B cell (primary cell): Measurements from ENCODE around the gene C11orf21. TPM values are rescaled to one million over a fixed set of nuclear protein-coding genes. Genes with fewer than 3 reads are reported as not detected.

Experiments
- ATAC-seq: fragments of 200-7000 bp; cut with Tn5 transposase; one replicate; pipeline ENCODE4 v1.10.0; 2021; ENCODE audit warnings: low read depth, mild to moderate bottlenecking, moderate number of reproducible peaks, moderate library complexity
- CTCF ChIA-PET: fragments of 350-600 bp; sonication (Branson Sonifier 250); formaldehyde crosslinking; loops from one replicate; lab custom pipeline; 2021; ENCODE audit warnings: antibody characterized with exemption, inconsistent platforms; lab: Charles Lee
- POLR2A ChIA-PET: fragments of 350-600 bp; sonication (Branson Sonifier 250); formaldehyde crosslinking; loops from one replicate; lab custom pipeline; 2021; ENCODE audit warnings: antibody characterized with exemption; lab: Charles Lee
- DNase-seq: peaks from one replicate; pipeline ENCODE4 v3.0.0; 2013
- H2AFZ ChIP-seq: 2 replicates; pipeline ENCODE4 v1.6.1; 2012; ENCODE audit warnings: mild to moderate bottlenecking, low read depth, low read length; ENCODE audit not compliant: insufficient read depth, poor library complexity, severe bottlenecking
- H3K27ac ChIP-seq, 2 donors: 1 replicate in 1 of 2; 2 replicates in 1 of 2; pipeline ENCODE4 v1.5.1; 2012 to 2013; ENCODE audit warnings: low read length in 2 of 2, mild to moderate bottlenecking in 2 of 2, moderate library complexity in 1 of 2
- H3K27me3 ChIP-seq, 4 experiments: fragments of 200-600 bp in 1 of 4; sonication (generic) in 1 of 4; replicated peaks in 1 of 4; 1 replicate in 2 of 4; 2 replicates in 2 of 4; pipeline versions ENCODE4 v1.6.1 to v1.7.0; 2013 to 2016; ENCODE audit warnings: low read length in 3 of 4, mild to moderate bottlenecking in 2 of 4, mixed read lengths in 1 of 4, moderate library complexity in 1 of 4; ENCODE audit not compliant: insufficient read depth in 4 of 4, control insufficient read depth in 3 of 4; ENCODE audit errors: control extremely low read depth in 1 of 4
- H3K36me3 ChIP-seq, 2 experiments: replicated peaks in 1 of 2; 1 replicate in 1 of 2; 2 replicates in 1 of 2; pipeline versions ENCODE4 v1.6.1 to v1.7.1; 2013; ENCODE audit warnings: low read length in 1 of 2; ENCODE audit not compliant: insufficient read depth in 2 of 2, control insufficient read depth in 1 of 2; ENCODE audit errors: control extremely low read depth in 1 of 2, extremely low read depth in 1 of 2
- H3K4me1 ChIP-seq, 2 donors: fragments of 200-600 bp in 1 of 2; sonication (generic) in 1 of 2; 1 replicate in 1 of 2; 2 replicates in 1 of 2; pipeline versions ENCODE4 v1.5.1 to v1.6.1; 2013 to 2017; ENCODE audit warnings: low read length in 2 of 2; ENCODE audit not compliant: control insufficient read depth in 2 of 2, insufficient read depth in 2 of 2
- H3K4me2 ChIP-seq: replicated peaks from 2 replicates; pipeline ENCODE3; 2012; ENCODE audit warnings: mild to moderate bottlenecking, low read depth, low read length; ENCODE audit not compliant: poor library complexity, severe bottlenecking
- H3K4me3 ChIP-seq, 5 experiments: fragments of 200-600 bp in 1 of 5; sonication (generic) in 1 of 5; 1 replicate in 3 of 5; 2 replicates in 2 of 5; pipeline versions ENCODE4 v1.5.1 to v1.7.0; 2011 to 2016; ENCODE audit warnings: low read length in 4 of 5, mild to moderate bottlenecking in 4 of 5, low read depth in 2 of 5, control low read depth in 1 of 5, moderate library complexity in 1 of 5; ENCODE audit not compliant: insufficient read depth in 1 of 5; ENCODE audit errors: control extremely low read depth in 1 of 5, extremely low read depth in 1 of 5
- H3K79me2 ChIP-seq: fragments of 200-600 bp; sonication (generic); one replicate; pipeline ENCODE4 v1.6.0; 2016; ENCODE audit warnings: low read length; ENCODE audit not compliant: control insufficient read depth, insufficient read depth
- H3K9ac ChIP-seq: fragments of 200-600 bp; sonication (generic); 2 replicates; pipeline ENCODE4 v1.6.1; 2017; ENCODE audit warnings: mild to moderate bottlenecking, low read length, moderate library complexity
- H3K9me3 ChIP-seq, 3 donors: one replicate each; pipeline versions ENCODE4 v1.6.1 to v1.7.1; 2013; ENCODE audit warnings: low read length in 2 of 3; ENCODE audit not compliant: control insufficient read depth in 2 of 3, insufficient read depth in 1 of 3; ENCODE audit errors: control extremely low read depth in 1 of 3
- H4K20me1 ChIP-seq: 2 replicates; pipeline ENCODE4 v1.6.0; 2012; ENCODE audit warnings: mild to moderate bottlenecking, low read length; ENCODE audit not compliant: insufficient read depth, control insufficient read depth, poor library complexity, severe bottlenecking
- H3K27ac Mint-ChIP-seq: one replicate; pipeline ENCODE4 v1.8.0; 2021; ENCODE audit warnings: mixed read lengths
- H3K27me3 Mint-ChIP-seq: one replicate; pipeline ENCODE4 v1.8.0; 2021; ENCODE audit warnings: mixed read lengths
- H3K4me1 Mint-ChIP-seq: one replicate; pipeline ENCODE4 v1.8.0; 2021; ENCODE audit warnings: mixed read lengths
- H3K4me3 Mint-ChIP-seq: one replicate; pipeline ENCODE4 v1.8.0; 2021; ENCODE audit warnings: mixed read lengths
- H3K9me3 Mint-ChIP-seq: one replicate; pipeline ENCODE4 v1.8.0; 2022; ENCODE audit warnings: mixed read lengths; ENCODE audit not compliant: insufficient read depth
- EZH2 ChIP-seq: IDR thresholded peaks from 2 replicates; pipeline ENCODE4 v1.6.1; 2012; ENCODE audit warnings: borderline replicate concordance, low read depth, mild to moderate bottlenecking, moderate library complexity, low read length; ENCODE audit not compliant: insufficient read depth, poor library complexity, severe bottlenecking
- WGBS: methylation state at CpG from one replicate; pipeline ENCODE4 v1.1.5; 2013; ENCODE audit warnings: missing lambda C conversion rate; ENCODE audit not compliant: insufficient coverage; 5-methylcytosine and 5-hydroxymethylcytosine counted together
- intact Hi-C: fragments of 100-400 bp; cut with micrococcal nuclease; formaldehyde crosslinking; loops from one replicate; pipeline ENCODE4 v1.10.0; 2022
- polyA plus RNA-seq: library from polyadenylated mRNA; depleted of rRNA; stranded (reverse); fragments of >200 nt; gene quantifications from 2 replicates; pipeline ENCODE4 v1.2.3, GENCODE V29; 2012
- total RNA-seq, 2 donors: library from RNA; stranded (reverse); fragments of 120-200 nt in 1 of 2; gene quantifications; 1 replicate in 1 of 2; 2 replicates in 1 of 2; pipeline versions ENCODE4 v1.2.3 to v1.2.4, GENCODE V29; 2013 to 2022
- TF ChIP-seq, protein P1 (sequence below): fragments of 200-600 bp; IDR thresholded peaks from one replicate; pipeline ENCODE4 v1.8.0; 2022; ENCODE audit warnings: antibody characterized with exemption, mild to moderate bottlenecking

C11orf21 gene
- total and polyA plus RNA-seq, 2 donors (not counting 1 experiment from before 2014, with no cell fraction given) = 22.8 to 38.9 TPM

GRCh38 chr11:2321311-2321683 lies 19.6 kb upstream of the C11orf21 start:
- Mint-ChIP-seq H3K27me3 (peaks cover 12% of the 10 kb centered on the region), H3K9me3 (peaks cover 5% of the 10 kb centered on the region), H3K4me3 (no peak overlapping the region), H3K4me1 (no peaks in the 10 kb centered on the region), H3K27ac (no peak overlapping the region)
- DNase-seq = no peak
- H3K36me3 ChIP-seq = no peaks in the 10 kb centered on the region
- peaks cover 0 to 2% (median 0%) of the 10 kb centered on the region in 4 experiments for H3K27me3 ChIP-seq
- no peak overlapping the region for H2AFZ ChIP-seq
- intact Hi-C loops = no loop called here
- H3K4me1 ChIP-seq = peaks cover 0 to 3% of the 10 kb centered on the region in 2 donors
- no peak for ATAC-seq
- H3K79me2 ChIP-seq = no peaks in the 10 kb centered on the region
- ChIA-PET CTCF (no interaction called here), POLR2A (no interaction called here)
- H3K9ac ChIP-seq = no peak overlapping the region
- WGBS = 89% methylated on average over 4 of the region's 6 CpGs
- no peak overlapping the region for H3K27ac ChIP-seq
- TF ChIP-seq, protein P1, sequence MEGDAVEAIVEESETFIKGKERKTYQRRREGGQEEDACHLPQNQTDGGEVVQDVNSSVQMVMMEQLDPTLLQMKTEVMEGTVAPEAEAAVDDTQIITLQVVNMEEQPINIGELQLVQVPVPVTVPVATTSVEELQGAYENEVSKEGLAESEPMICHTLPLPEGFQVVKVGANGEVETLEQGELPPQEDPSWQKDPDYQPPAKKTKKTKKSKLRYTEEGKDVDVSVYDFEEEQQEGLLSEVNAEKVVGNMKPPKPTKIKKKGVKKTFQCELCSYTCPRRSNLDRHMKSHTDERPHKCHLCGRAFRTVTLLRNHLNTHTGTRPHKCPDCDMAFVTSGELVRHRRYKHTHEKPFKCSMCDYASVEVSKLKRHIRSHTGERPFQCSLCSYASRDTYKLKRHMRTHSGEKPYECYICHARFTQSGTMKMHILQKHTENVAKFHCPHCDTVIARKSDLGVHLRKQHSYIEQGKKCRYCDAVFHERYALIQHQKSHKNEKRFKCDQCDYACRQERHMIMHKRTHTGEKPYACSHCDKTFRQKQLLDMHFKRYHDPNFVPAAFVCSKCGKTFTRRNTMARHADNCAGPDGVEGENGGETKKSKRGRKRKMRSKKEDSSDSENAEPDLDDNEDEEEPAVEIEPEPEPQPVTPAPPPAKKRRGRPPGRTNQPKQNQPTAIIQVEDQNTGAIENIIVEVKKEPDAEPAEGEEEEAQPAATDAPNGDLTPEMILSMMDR = no peak
- TF ChIP-seq EZH2 = no peak
- H3K4me3 ChIP-seq = no peak overlapping the region
- no peaks in the 10 kb centered on the region for H4K20me1 ChIP-seq
- no peak overlapping the region for H3K4me2 ChIP-seq
- H3K9me3 ChIP-seq = peaks cover 0 to 7% (median 0%) of the 10 kb centered on the region in 3 donors

DNA sequence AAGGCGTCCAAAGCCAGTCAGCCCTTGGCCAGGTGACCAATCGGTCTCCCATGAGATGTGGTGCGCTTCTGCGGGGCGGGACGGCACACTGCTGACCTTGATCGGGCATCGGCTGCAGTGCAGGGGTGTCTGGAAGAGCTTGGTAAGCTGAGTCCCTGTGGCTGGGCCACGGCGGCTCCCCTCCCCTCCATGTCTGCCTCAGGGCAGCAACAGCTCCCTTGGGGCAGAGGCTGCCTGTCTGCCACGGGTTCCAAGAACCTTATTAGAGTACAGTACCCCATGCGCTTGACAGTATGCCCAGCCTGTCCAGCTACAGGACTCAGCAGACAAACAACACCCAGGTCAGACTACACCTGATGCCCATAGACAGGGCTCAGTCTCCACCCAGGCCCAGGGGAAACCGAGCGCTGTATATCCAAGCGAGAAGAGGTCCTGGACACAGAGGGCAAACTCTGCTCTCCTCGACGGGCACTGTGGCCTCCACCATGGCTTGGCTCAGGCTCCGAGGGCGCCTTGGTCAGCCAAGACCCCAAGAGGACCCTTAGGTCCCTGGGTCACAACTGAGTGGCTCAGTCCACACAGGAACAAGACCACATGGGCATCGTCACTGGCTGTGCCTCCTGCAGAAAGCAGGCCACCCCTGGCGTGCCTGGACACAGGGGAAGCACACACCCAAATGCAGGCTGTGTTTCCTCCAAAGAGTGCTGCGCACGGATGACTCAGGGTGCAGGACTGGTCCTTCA lies 19.0 kb upstream of the C11orf21 start:
- POLR2A ChIA-PET = no interaction called here
- WGBS = 90% methylated on average over 23 of the region's 23 CpGs

More for the DNA sequence above, 19.0 kb upstream of the C11orf21 start:
- Mint-ChIP-seq H3K4me1 (no peaks in the 10 kb centered on the region), H3K4me3 (no peak overlapping the region), H3K27me3 (peaks cover 8% of the 10 kb centered on the region), H3K27ac (no peak overlapping the region), H3K9me3 (peaks cover 5% of the 10 kb centered on the region)
- H3K79me2 ChIP-seq = no peaks in the 10 kb centered on the region
- CTCF ChIA-PET = interaction anchor here (1.3 kb wide), 1 partner anchor 15 kb away, joined by 6 read pairs; no protein-coding TSS in a partner anchor
- H3K9me3 ChIP-seq = peaks cover 0 to 7% (median 0%) of the 10 kb centered on the region in 3 donors
- H3K27ac ChIP-seq = no peak overlapping the region
- H3K36me3 ChIP-seq = no peaks in the 10 kb centered on the region
- H3K27me3 ChIP-seq = peaks cover 0 to 2% (median 0%) of the 10 kb centered on the region in 4 experiments
- no peak for ATAC-seq
- H2AFZ ChIP-seq = no peak overlapping the region
- intact Hi-C loops = no loop called here
- no peaks in the 10 kb centered on the region for H4K20me1 ChIP-seq
- TF ChIP-seq EZH2 = no peak
- TF ChIP-seq, protein P1 = no peak
- H3K4me3 ChIP-seq = no peak overlapping the region
- no peak for DNase-seq
- H3K4me1 ChIP-seq = peaks cover 0 to 8% of the 10 kb centered on the region in 2 donors
- H3K9ac ChIP-seq = no peak overlapping the region
- no peak overlapping the region for H3K4me2 ChIP-seq
